IMR-90 (cell line): ENCODE data around the gene KYNU. TPM values are rescaled to one million over a fixed set of nuclear protein-coding genes. Genes with fewer than 3 reads are reported as not detected.

Source experiments
- ATAC-seq: fragments of 200-7000 bp; cut with Tn5 transposase; 2 replicates; pipeline ENCODE4 v1.9.1; 2020; ENCODE audit warnings: low read depth, mild to moderate bottlenecking, moderate library complexity
- BruUV-seq: library from RNA; stranded (reverse); fragments of 400-500 nt; replicated peaks from 2 replicates; lab custom pipeline; 2021; lab: Mats Ljungman, UMichigan
- CTCF ChIA-PET: fragments of 300-600 bp; formaldehyde crosslinking; extraction: SDS; loops from one replicate; lab custom pipeline; 2021; ENCODE audit warnings: antibody characterized with exemption; lab: Yijun Ruan, JAX
- POLR2A ChIA-PET: fragments of 300-600 bp; sonication (Branson Sonifier 250); formaldehyde crosslinking; loops from one replicate; lab custom pipeline; 2022; ENCODE audit warnings: antibody characterized with exemption; ENCODE audit not compliant: unreplicated experiment; lab: Charles Lee
- DNase-seq: peaks from one replicate; pipeline ENCODE4 v3.0.0; 2013
- H2AFZ ChIP-seq: replicated peaks from 2 replicates; pipeline ENCODE3; 2013; ENCODE audit warnings: low read length, mild to moderate bottlenecking; ENCODE audit not compliant: poor library complexity
- H2AK5ac ChIP-seq: 2 replicates; pipeline ENCODE4 v1.6.1; 2013; ENCODE audit warnings: low read depth, low read length, inconsistent platforms
- H2AK9ac ChIP-seq: replicated peaks from 2 replicates; pipeline ENCODE3; 2013; ENCODE audit warnings: mild to moderate bottlenecking, low read depth, low read length, moderate library complexity; ENCODE audit not compliant: poor library complexity
- H2BK120ac ChIP-seq: 2 replicates; pipeline ENCODE4 v1.6.1; 2013; ENCODE audit warnings: low read depth, low read length, inconsistent platforms
- H2BK15ac ChIP-seq: 3 replicates; pipeline ENCODE4 v1.6.1; 2013; ENCODE audit warnings: low read depth, low read length, inconsistent platforms
- H2BK20ac ChIP-seq: 2 replicates; pipeline ENCODE4 v1.6.1; 2013; ENCODE audit warnings: low read depth, mild to moderate bottlenecking, inconsistent platforms, low read length, moderate library complexity
- H2BK5ac ChIP-seq: 2 replicates; pipeline ENCODE4 v1.6.1; 2013; ENCODE audit warnings: mild to moderate bottlenecking, low read depth, low read length, inconsistent platforms; ENCODE audit not compliant: poor library complexity, severe bottlenecking
- H3K14ac ChIP-seq: replicated peaks from 2 replicates; pipeline ENCODE4 v1.6.1; 2013; ENCODE audit warnings: low read depth, low read length, inconsistent platforms
- H3K18ac ChIP-seq: 2 replicates; pipeline ENCODE4 v1.6.1; 2013; ENCODE audit warnings: low read depth, low read length, control low read depth
- H3K23ac ChIP-seq: 2 replicates; pipeline ENCODE4 v1.6.1; 2013; ENCODE audit warnings: low read depth, low read length, inconsistent platforms
- H3K27ac ChIP-seq: 2 replicates; pipeline ENCODE4 v1.5.1; 2013; ENCODE audit warnings: mild to moderate bottlenecking, control low read depth, low read length; ENCODE audit not compliant: insufficient read depth
- H3K27me3 ChIP-seq: 2 replicates; pipeline ENCODE4 v1.6.1; 2013; ENCODE audit warnings: low read length; ENCODE audit not compliant: control insufficient read depth, insufficient read depth
- H3K36me3 ChIP-seq: 2 replicates; pipeline ENCODE4 v1.6.1; 2013; ENCODE audit warnings: low read length, mixed read lengths; ENCODE audit not compliant: control insufficient read depth, insufficient read depth
- H3K4ac ChIP-seq: 2 replicates; pipeline ENCODE4 v1.6.1; 2013; ENCODE audit warnings: low read depth, low read length, inconsistent platforms
- H3K4me1 ChIP-seq: 2 replicates; pipeline ENCODE4 v1.6.1; 2013; ENCODE audit warnings: low read length, mixed read lengths; ENCODE audit not compliant: control insufficient read depth, insufficient read depth
- H3K4me2 ChIP-seq: 2 replicates; pipeline ENCODE4 v1.6.1; 2013; ENCODE audit warnings: low read depth, mild to moderate bottlenecking, control low read depth, low read length, moderate library complexity
- H3K4me3 ChIP-seq: 2 replicates; pipeline ENCODE4 v1.5.1; 2013; ENCODE audit warnings: low read depth, mild to moderate bottlenecking, control low read depth, low read length, moderate library complexity; ENCODE audit not compliant: insufficient read depth
- H3K56ac ChIP-seq: 2 replicates; pipeline ENCODE4 v1.6.1; 2013; ENCODE audit warnings: low read length, inconsistent platforms; ENCODE audit not compliant: insufficient read depth; ENCODE audit errors: extremely low read depth
- H3K79me1 ChIP-seq, 2 experiments: 2 replicates each; pipeline ENCODE4 v1.6.1; 2013; ENCODE audit warnings: low read length in 2 of 2, inconsistent platforms in 1 of 2, low read depth in 1 of 2
- H3K9ac ChIP-seq: 2 replicates; pipeline ENCODE4 v1.6.1; 2013; ENCODE audit warnings: low read depth, low read length, control low read depth
- H3K9me1 ChIP-seq: 2 replicates; pipeline ENCODE4 v1.6.1; 2013; ENCODE audit warnings: low read length, inconsistent platforms; ENCODE audit not compliant: insufficient read depth
- H3K9me3 ChIP-seq: 2 replicates; pipeline ENCODE4 v1.6.1; 2013; ENCODE audit warnings: low read length; ENCODE audit not compliant: control insufficient read depth, insufficient read depth
- H4K20me1 ChIP-seq: 2 replicates; pipeline ENCODE4 v1.6.1; 2013; ENCODE audit warnings: low read length, inconsistent platforms; ENCODE audit not compliant: insufficient read depth
- H4K5ac ChIP-seq: 2 replicates; pipeline ENCODE4 v1.6.1; 2013; ENCODE audit warnings: mild to moderate bottlenecking, low read depth, low read length, control low read depth
- H4K8ac ChIP-seq, 2 experiments: 2 replicates each; pipeline ENCODE4 v1.6.1; 2013; ENCODE audit warnings: low read depth in 2 of 2, low read length in 2 of 2, control low read depth in 1 of 2, inconsistent platforms in 1 of 2
- H4K91ac ChIP-seq: 2 replicates; pipeline ENCODE4 v1.6.1; 2013; ENCODE audit warnings: low read depth, low read length, inconsistent platforms; ENCODE audit not compliant: insufficient read depth
- BHLHE40 ChIP-seq: fragments of 150-350 bp; IDR thresholded peaks from 2 replicates; pipeline ENCODE4 v1.6.1; 2016; ENCODE audit warnings: mild to moderate bottlenecking, low read depth, low read length
- CEBPB ChIP-seq: IDR thresholded peaks from 2 replicates; pipeline ENCODE4 v1.6.1; 2012; ENCODE audit warnings: low read depth, low read length, improper control_type of control experiment
- CHD1 ChIP-seq: IDR thresholded peaks from 2 replicates; pipeline ENCODE4 v1.6.1; 2012; ENCODE audit warnings: low read depth, low read length, improper control_type of control experiment
- FOS ChIP-seq: fragments of 150-350 bp; IDR thresholded peaks from 2 replicates; pipeline ENCODE4 v1.6.1; 2016; ENCODE audit warnings: low read depth, low read length
- MAFK ChIP-seq: IDR thresholded peaks from 2 replicates; pipeline ENCODE4 v1.6.1; 2012; ENCODE audit warnings: low read depth, low read length, improper control_type of control experiment
- MAZ ChIP-seq: IDR thresholded peaks from 2 replicates; pipeline ENCODE4 v1.6.1; 2012; ENCODE audit warnings: low read depth, mild to moderate bottlenecking, low read length, improper control_type of control experiment, moderate library complexity, borderline replicate concordance
- MXI1 ChIP-seq: IDR thresholded peaks from 2 replicates; pipeline ENCODE4 v1.6.1; 2012; ENCODE audit warnings: low read depth, mild to moderate bottlenecking, low read length, moderate library complexity, borderline replicate concordance
- NFE2L2 ChIP-seq: fragments of 150-350 bp; IDR thresholded peaks from 2 replicates; pipeline ENCODE4 v1.6.1; 2016; ENCODE audit warnings: low read depth, mild to moderate bottlenecking, low read length
- POLR2A ChIP-seq: IDR thresholded peaks from 2 replicates; pipeline ENCODE4 v1.6.1; 2012; ENCODE audit warnings: mild to moderate bottlenecking, low read depth, low read length
- RAD21 ChIP-seq: IDR thresholded peaks from 2 replicates; pipeline ENCODE4 v1.6.1; 2012; ENCODE audit warnings: low read length, improper control_type of control experiment
- RCOR1 ChIP-seq: IDR thresholded peaks from 2 replicates; pipeline ENCODE4 v1.6.1; 2012; ENCODE audit warnings: mild to moderate bottlenecking, low read length, improper control_type of control experiment; ENCODE audit not compliant: insufficient replicate concordance
- RFX5 ChIP-seq: IDR thresholded peaks from 2 replicates; pipeline ENCODE4 v1.8.0; 2012; ENCODE audit warnings: low read depth, mild to moderate bottlenecking, low read length, moderate library complexity
- SMC3 ChIP-seq: fragments of 150-350 bp; IDR thresholded peaks from 2 replicates; pipeline ENCODE4 v1.6.1; 2016; ENCODE audit warnings: low read depth, mild to moderate bottlenecking, antibody characterized with exemption, low read length, moderate library complexity
- WGBS, 2 experiments: methylation state at CpG; one replicate each; pipeline versions ENCODE4 v1.1.5 to v1.1.7; 2013; ENCODE audit warnings: missing lambda C conversion rate in 2 of 2; ENCODE audit not compliant: insufficient read length in 1 of 2; ENCODE audit errors: extremely low coverage in 2 of 2; 5-methylcytosine and 5-hydroxymethylcytosine counted together
- dilution Hi-C: fragments of 300-500 bp; cut with HindIII; formaldehyde crosslinking; loops from one replicate; pipeline ENCODE4 v1.14.3; 2018; ENCODE audit warnings: low sequenced_read_pairs; ENCODE audit not compliant: unreplicated experiment
- in situ Hi-C: fragments of 300-500 bp; cut with MboI; formaldehyde crosslinking; loops from 3 replicates; pipeline ENCODE4 v1.14.3; 2019; ENCODE audit warnings: low sequenced_read_pairs, inconsistent platforms, mixed read lengths
- intact Hi-C: fragments of 100-400 bp; cut with micrococcal nuclease; formaldehyde crosslinking; loops from 2 replicates; pipeline ENCODE4 v1.10.0; 2022
- polyA plus RNA-seq, 3 experiments: library from polyadenylated mRNA; depleted of rRNA; stranded (reverse); fragments of >200 nt; gene quantifications; 2 replicates each; pipeline ENCODE4 v1.2.3, GENCODE V29; 2012; ENCODE audit warnings: low replicate concordance in 1 of 3
- total RNA-seq: library from RNA; depleted of rRNA; stranded (reverse); fragments of >200 nt; gene quantifications from 2 replicates; pipeline ENCODE4 v1.2.3, GENCODE V29; 2012
- TF ChIP-seq, protein P1 (sequence below): fragments of 150-350 bp; IDR thresholded peaks from 2 replicates; pipeline ENCODE4 v1.6.1; 2016; ENCODE audit warnings: low read depth, mild to moderate bottlenecking, low read length, moderate library complexity, borderline replicate concordance
- TF ChIP-seq, protein P2 (sequence below): fragments of 150-350 bp; IDR thresholded peaks from 2 replicates; pipeline ENCODE4 v1.6.1; 2017; ENCODE audit warnings: mild to moderate bottlenecking, antibody characterized with exemption, low read length, low read depth
- TF ChIP-seq, protein P3 (sequence below): conservative IDR thresholded peaks from 2 replicates; pipeline ENCODE4 v1.5.1; 2012; ENCODE audit warnings: mild to moderate bottlenecking, low read depth, low read length, improper control_type of control experiment

Gene KYNU
- total and polyA plus RNA-seq, 2 of the 4 experiments (the other 2 are of a cell fraction), result 0.75 to 2.9 TPM

DNA sequence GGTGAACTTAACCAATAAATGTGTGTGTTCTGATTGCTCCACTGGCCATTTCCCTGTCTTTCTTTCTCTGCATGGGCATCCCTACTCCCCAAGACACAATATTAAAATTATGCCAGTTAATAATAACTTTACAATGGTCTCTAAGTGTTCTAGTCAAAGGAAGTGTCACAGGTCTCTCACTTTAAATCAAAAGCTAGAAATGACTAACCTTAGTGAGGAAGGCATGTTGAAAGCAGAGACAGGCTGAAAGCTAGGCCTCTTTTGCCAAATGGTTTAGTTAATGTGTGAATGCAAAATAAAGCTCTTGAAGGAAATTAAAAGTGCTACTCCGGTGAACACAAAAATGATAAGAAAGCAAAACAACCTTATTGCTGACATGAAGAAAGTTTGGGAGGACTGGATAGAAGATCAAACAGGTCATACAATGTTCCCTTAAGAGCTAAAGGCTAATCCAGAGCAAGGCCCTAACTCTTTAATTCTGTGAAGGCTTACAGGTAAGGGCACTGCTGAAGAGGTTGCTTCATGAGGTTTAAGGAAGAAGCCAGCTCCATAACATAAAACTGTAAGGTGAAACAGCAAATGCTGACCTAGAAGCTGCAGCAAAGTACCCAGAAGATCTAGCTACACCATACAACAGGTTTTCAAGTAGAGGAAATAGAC is 207.8 kb downstream of the KYNU start:
- in situ Hi-C loops, result no loop called here
- BruUV-seq, result no TSS peak
- Histone ChIP-seq H4K8ac (no peak overlapping the region), H2AFZ (no peak overlapping the region), H4K20me1 (no peaks in the 10 kb centered on the region), H3K27ac (no peak overlapping the region), H2AK5ac (no peak overlapping the region), H2BK5ac (no peak overlapping the region), H3K56ac (no peak overlapping the region), H3K79me1 (no peaks in the 10 kb centered on the region), H3K4me1 (peaks cover 2% of the 10 kb centered on the region; the same call in 1 of the 2 replicates), H3K4ac (no peak overlapping the region), H3K4me2 (no peak overlapping the region), H2BK15ac (no peak overlapping the region), H3K9me1 (no peaks in the 10 kb centered on the region), H3K27me3 (no peaks in the 10 kb centered on the region), H3K36me3 (no peaks in the 10 kb centered on the region), H3K4me3 (no peak overlapping the region), H4K5ac (no peak overlapping the region), H2BK20ac (no peak overlapping the region), H3K18ac (no peak overlapping the region), H3K9me3 (peaks cover 3% of the 10 kb centered on the region; the same call in 1 of the 2 replicates), H2BK120ac (no peak overlapping the region), H4K91ac (no peak overlapping the region), H3K9ac (no peak overlapping the region), H3K14ac (no peak overlapping the region), H3K23ac (no peak overlapping the region), H2AK9ac (no peak overlapping the region)
- TF ChIP-seq RCOR1 (no peak), RFX5 (no peak), RAD21 (no peak), FOS (no peak), MAZ (no peak), CEBPB (no peak), BHLHE40 (no peak), MXI1 (no peak), CHD1 (no peak), NFE2L2 (no peak), SMC3 (no peak), POLR2A (no peak), MAFK (no peak)
- TF ChIP-seq, protein P1, sequence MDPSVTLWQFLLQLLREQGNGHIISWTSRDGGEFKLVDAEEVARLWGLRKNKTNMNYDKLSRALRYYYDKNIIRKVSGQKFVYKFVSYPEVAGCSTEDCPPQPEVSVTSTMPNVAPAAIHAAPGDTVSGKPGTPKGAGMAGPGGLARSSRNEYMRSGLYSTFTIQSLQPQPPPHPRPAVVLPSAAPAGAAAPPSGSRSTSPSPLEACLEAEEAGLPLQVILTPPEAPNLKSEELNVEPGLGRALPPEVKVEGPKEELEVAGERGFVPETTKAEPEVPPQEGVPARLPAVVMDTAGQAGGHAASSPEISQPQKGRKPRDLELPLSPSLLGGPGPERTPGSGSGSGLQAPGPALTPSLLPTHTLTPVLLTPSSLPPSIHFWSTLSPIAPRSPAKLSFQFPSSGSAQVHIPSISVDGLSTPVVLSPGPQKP, result no peak
- TF ChIP-seq, protein P2, sequence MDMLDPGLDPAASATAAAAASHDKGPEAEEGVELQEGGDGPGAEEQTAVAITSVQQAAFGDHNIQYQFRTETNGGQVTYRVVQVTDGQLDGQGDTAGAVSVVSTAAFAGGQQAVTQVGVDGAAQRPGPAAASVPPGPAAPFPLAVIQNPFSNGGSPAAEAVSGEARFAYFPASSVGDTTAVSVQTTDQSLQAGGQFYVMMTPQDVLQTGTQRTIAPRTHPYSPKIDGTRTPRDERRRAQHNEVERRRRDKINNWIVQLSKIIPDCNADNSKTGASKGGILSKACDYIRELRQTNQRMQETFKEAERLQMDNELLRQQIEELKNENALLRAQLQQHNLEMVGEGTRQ, result no peak
- TF ChIP-seq, protein P3, sequence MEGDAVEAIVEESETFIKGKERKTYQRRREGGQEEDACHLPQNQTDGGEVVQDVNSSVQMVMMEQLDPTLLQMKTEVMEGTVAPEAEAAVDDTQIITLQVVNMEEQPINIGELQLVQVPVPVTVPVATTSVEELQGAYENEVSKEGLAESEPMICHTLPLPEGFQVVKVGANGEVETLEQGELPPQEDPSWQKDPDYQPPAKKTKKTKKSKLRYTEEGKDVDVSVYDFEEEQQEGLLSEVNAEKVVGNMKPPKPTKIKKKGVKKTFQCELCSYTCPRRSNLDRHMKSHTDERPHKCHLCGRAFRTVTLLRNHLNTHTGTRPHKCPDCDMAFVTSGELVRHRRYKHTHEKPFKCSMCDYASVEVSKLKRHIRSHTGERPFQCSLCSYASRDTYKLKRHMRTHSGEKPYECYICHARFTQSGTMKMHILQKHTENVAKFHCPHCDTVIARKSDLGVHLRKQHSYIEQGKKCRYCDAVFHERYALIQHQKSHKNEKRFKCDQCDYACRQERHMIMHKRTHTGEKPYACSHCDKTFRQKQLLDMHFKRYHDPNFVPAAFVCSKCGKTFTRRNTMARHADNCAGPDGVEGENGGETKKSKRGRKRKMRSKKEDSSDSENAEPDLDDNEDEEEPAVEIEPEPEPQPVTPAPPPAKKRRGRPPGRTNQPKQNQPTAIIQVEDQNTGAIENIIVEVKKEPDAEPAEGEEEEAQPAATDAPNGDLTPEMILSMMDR, result no peak
- CTCF ChIA-PET, result interaction anchor here (0.6 to 1.0 kb wide), 3 partner anchors 15 to 150 kb away, joined by 3 to 6 read pairs (median 4); no protein-coding TSS in a partner anchor
- POLR2A ChIA-PET, result no interaction called here
- intact Hi-C loops, result no loop called here
- WGBS, 2 experiments, result no CpG with 5 or more reads among the region's 1 CpG
- no peak for DNase-seq
- dilution Hi-C loops, result no loop called here
- ATAC-seq, result no peak
